Stomach (tissue), 4 donors: ENCODE measurements around the gene ZFPL1.

ENCODE experiments used
- CTCF ChIP-seq, 7 experiments: fragments of 450-650 bp in 4 of 7; fragments of 200-600 bp in 3 of 7; sonication (generic) in 3 of 7; IDR thresholded peaks; one replicate each; pipeline ENCODE4 v1.5.1; 2016 to 2019; ENCODE audit warnings: antibody characterized with exemption in 7 of 7, control low read depth in 2 of 7, mild to moderate bottlenecking in 1 of 7
- EP300 ChIP-seq: sonication (generic); formaldehyde crosslinking; IDR thresholded peaks from one replicate; pipeline ENCODE4 v1.6.1; 2017; ENCODE audit warnings: antibody characterized with exemption
- POLR2A ChIP-seq, 4 donors: fragments of 450-650 bp; IDR thresholded peaks; one replicate each; pipeline ENCODE4 v1.6.1; 2016; ENCODE audit warnings: antibody characterized with exemption in 4 of 4, control low read depth in 2 of 4, mild to moderate bottlenecking in 1 of 4, moderate library complexity in 1 of 4
- POLR2AphosphoS5 ChIP-seq, 3 donors: sonication (generic); formaldehyde crosslinking; IDR thresholded peaks; one replicate each; pipeline ENCODE4 v1.6.1; 2016; ENCODE audit warnings: antibody characterized with exemption in 3 of 3

GRCh38 chr11:65135633-65136145, 51.7 kb downstream of the ZFPL1 start:
- TF ChIP-seq POLR2A (IDR thresholded peaks at IDR 0.05), result no peak
- TF ChIP-seq CTCF (IDR thresholded peaks at IDR 0.05), result no peak
- TF ChIP-seq POLR2AphosphoS5 (IDR thresholded peaks at IDR 0.05), result no peak
- no peak for TF ChIP-seq EP300
